ENCODE measurements around the gene BTBD18.

The BTBD18 gene

DNA sequence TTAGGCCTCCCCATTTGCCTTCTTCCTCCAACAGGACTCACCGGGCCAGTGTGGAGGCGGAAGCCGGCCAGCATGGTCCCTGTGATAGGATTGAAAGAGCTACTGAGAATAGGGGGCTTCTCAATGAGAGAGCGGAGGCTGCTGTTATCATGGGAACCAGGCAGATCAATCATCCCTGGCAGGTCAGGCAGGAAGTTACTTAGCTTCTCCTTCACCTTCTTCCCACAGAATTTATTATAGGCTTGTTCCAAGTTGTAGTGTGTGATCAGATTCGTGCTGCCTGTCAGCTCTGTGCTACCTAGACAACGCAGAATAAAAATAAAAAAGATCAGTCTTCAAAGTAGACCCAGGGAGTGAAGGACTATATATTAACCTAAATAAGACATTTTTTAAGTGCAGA, 46.7 kb downstream of the BTBD18 start:
- H3K9ac ChIP-seq: no peak overlapping the region
- no peak overlapping the region for H3K4me2 ChIP-seq
- H3K27ac ChIP-seq: no peak overlapping the region
- no peaks in the 10 kb centered on the region for H4K20me1 ChIP-seq (ENCODE audit: insufficient read depth)
- H3K36me3 ChIP-seq (ENCODE audit: insufficient read depth): no peaks in the 10 kb centered on the region; the same call in 1 of the 2 replicates
- no peaks in the 10 kb centered on the region for H3K4me1 ChIP-seq (ENCODE audit: low read depth, poor library complexity, severe bottlenecking)
- TF ChIP-seq, protein P1, sequence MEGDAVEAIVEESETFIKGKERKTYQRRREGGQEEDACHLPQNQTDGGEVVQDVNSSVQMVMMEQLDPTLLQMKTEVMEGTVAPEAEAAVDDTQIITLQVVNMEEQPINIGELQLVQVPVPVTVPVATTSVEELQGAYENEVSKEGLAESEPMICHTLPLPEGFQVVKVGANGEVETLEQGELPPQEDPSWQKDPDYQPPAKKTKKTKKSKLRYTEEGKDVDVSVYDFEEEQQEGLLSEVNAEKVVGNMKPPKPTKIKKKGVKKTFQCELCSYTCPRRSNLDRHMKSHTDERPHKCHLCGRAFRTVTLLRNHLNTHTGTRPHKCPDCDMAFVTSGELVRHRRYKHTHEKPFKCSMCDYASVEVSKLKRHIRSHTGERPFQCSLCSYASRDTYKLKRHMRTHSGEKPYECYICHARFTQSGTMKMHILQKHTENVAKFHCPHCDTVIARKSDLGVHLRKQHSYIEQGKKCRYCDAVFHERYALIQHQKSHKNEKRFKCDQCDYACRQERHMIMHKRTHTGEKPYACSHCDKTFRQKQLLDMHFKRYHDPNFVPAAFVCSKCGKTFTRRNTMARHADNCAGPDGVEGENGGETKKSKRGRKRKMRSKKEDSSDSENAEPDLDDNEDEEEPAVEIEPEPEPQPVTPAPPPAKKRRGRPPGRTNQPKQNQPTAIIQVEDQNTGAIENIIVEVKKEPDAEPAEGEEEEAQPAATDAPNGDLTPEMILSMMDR (conservative IDR thresholded peaks at IDR 0.05; ENCODE audit: low read depth, low read length): no peak
- H3K4me3 ChIP-seq (IDR thresholded peaks at IDR 0.05; ENCODE audit: insufficient read depth, low read depth, low read length): no peak overlapping the region
- 0 out of 2 replicates have a peak, but pooled peaks cover 8% of the 10 kb centered on the region for H3K79me2 ChIP-seq (ENCODE audit: insufficient read depth, low read depth)
- no peak overlapping the region for H2AFZ ChIP-seq (ENCODE audit: low read depth)
- no peaks in the 10 kb centered on the region for H3K27me3 ChIP-seq (ENCODE audit: insufficient read depth, low read depth)

DNA sequence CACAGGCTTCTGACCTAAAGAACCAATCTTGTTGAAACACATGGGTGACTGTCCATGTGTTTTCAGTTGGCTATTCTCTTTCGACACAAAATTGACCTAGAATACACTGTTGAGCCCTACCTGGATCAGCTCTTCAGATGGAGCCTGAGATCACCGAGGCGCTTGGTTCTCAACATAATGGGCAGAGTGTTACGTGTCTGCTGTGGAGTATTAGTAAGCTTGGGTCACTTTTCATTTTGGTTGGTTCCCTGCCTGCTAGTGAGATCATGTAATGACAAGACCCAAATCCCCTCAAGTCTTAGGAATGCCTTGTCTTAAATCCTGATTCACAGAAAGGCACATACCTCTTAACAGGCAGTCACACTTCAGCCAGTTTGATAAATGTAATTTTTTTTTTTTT, 48.3 kb downstream of the BTBD18 start:
- H3K27ac ChIP-seq: no peak overlapping the region
- no peaks in the 10 kb centered on the region for H4K20me1 ChIP-seq (ENCODE audit: insufficient read depth)
- H3K9ac ChIP-seq: no peak overlapping the region
- 0 out of 2 replicates have a peak, but pooled peaks cover under 1% of the 10 kb centered on the region for H3K79me2 ChIP-seq (ENCODE audit: insufficient read depth, low read depth)
- H3K27me3 ChIP-seq (ENCODE audit: insufficient read depth, low read depth): no peaks in the 10 kb centered on the region
- no peak overlapping the region for H3K4me3 ChIP-seq (IDR thresholded peaks at IDR 0.05; ENCODE audit: insufficient read depth, low read depth, low read length)
- TF ChIP-seq, protein P1 (conservative IDR thresholded peaks at IDR 0.05; ENCODE audit: low read depth, low read length): no peak
- H3K36me3 ChIP-seq (ENCODE audit: insufficient read depth): no peaks in the 10 kb centered on the region; the same call in 1 of the 2 replicates
- H3K4me1 ChIP-seq (ENCODE audit: low read depth, poor library complexity, severe bottlenecking): no peaks in the 10 kb centered on the region
- H3K4me2 ChIP-seq: no peak overlapping the region
- no peak overlapping the region for H2AFZ ChIP-seq (ENCODE audit: low read depth)

DNA sequence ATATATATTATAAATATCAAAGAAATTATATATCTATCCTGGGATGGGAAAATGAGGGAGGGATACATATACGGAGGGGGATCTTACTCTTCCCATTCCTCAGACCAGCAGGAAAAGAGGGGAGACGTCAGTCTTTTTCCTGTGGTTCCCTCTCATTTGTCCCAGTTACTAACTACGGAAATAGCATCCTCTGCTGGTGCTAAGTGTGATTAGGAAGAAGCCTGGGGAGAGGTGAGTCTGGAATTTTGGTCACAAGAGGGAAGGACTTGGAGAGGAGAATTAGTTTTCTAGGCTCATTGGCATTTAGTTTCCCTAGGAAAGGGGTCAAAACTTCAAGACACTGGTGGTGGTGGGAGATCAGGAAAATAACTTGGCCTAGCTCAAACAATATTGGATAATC, 51.2 kb downstream of the BTBD18 start:
- Histone ChIP-seq H3K4me2 (no peak overlapping the region), H3K36me3 (ENCODE audit: insufficient read depth) (no peaks in the 10 kb centered on the region; the same call in 1 of the 2 replicates), H3K4me3 (IDR thresholded peaks at IDR 0.05; ENCODE audit: insufficient read depth, low read depth, low read length) (no peak overlapping the region), H2AFZ (ENCODE audit: low read depth) (no peak overlapping the region), H4K20me1 (ENCODE audit: insufficient read depth) (no peaks in the 10 kb centered on the region), H3K27ac (no peak overlapping the region), H3K27me3 (ENCODE audit: insufficient read depth, low read depth) (no peaks in the 10 kb centered on the region), H3K4me1 (ENCODE audit: low read depth, poor library complexity, severe bottlenecking) (no peaks in the 10 kb centered on the region), H3K79me2 (ENCODE audit: insufficient read depth, low read depth) (no peaks in the 10 kb centered on the region), H3K9ac (no peak overlapping the region)
- TF ChIP-seq, protein P1 (conservative IDR thresholded peaks at IDR 0.05; ENCODE audit: low read depth, low read length): no peak

DNA sequence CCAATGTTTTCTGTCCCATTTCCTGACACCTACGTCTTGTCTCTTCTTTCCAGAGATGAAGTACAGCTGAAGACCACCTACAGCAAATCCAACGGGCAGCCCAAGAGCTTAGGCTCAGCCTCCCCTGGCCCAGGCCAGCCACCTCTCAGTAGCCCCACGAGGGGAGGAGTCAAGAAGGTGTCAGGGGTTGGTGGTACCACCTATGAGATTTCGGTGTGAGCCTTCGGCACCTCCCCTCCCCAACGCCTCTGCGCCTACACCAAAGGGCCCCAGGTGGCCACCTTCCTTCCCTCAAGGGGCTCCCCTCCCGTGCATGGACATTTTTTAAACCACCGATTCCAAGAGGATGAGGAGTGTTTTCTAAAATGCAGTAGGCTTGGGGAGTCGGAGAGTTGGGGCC, 51.8 kb downstream of the BTBD18 start:
- TF ChIP-seq, protein P1 (conservative IDR thresholded peaks at IDR 0.05; ENCODE audit: low read depth, low read length): no peak
- H3K4me3 ChIP-seq (IDR thresholded peaks at IDR 0.05; ENCODE audit: insufficient read depth, low read depth, low read length): no peak overlapping the region
- H3K27ac ChIP-seq: no peak overlapping the region
- no peaks in the 10 kb centered on the region for H4K20me1 ChIP-seq (ENCODE audit: insufficient read depth)
- H3K4me2 ChIP-seq: no peak overlapping the region
- H3K27me3 ChIP-seq (ENCODE audit: insufficient read depth, low read depth): no peaks in the 10 kb centered on the region
- no peak overlapping the region for H3K9ac ChIP-seq
- no peaks in the 10 kb centered on the region; the same call in 1 of the 2 replicates for H3K36me3 ChIP-seq (ENCODE audit: insufficient read depth)
- H2AFZ ChIP-seq (ENCODE audit: low read depth): no peak overlapping the region
- no peaks in the 10 kb centered on the region for H3K4me1 ChIP-seq (ENCODE audit: low read depth, poor library complexity, severe bottlenecking)
- no peaks in the 10 kb centered on the region for H3K79me2 ChIP-seq (ENCODE audit: insufficient read depth, low read depth)
